Astrocyte (in vitro differentiated cells and primary cell): ENCODE data around the gene ANKRD24. TPM values are rescaled to one million over a fixed set of nuclear protein-coding genes. Genes with fewer than 3 reads are reported as not detected.

Source experiments
- DNase-seq: peaks from one replicate; pipeline ENCODE4 v3.0.0-alpha.2; 2010; ENCODE audit warnings: low read depth
- FAIRE-seq: peaks from 2 replicates; lab custom pipeline; 2011; peaks lifted over from hg19 to GRCh38; lab: Jason Lieb, UNC
- H2AFZ ChIP-seq: 2 replicates; pipeline ENCODE4 v1.6.0; 2012; ENCODE audit warnings: low read depth, low read length, inconsistent platforms
- H3K27ac ChIP-seq: 2 replicates; pipeline ENCODE4 v1.5.1; 2011; ENCODE audit warnings: low read depth, low read length, inconsistent platforms
- H3K27me3 ChIP-seq: 2 replicates; pipeline ENCODE4 v1.6.0; 2011; ENCODE audit warnings: low read length, inconsistent platforms; ENCODE audit not compliant: insufficient read depth
- H3K36me3 ChIP-seq: 2 replicates; pipeline ENCODE4 v1.5.1; 2011; ENCODE audit warnings: low read length, inconsistent platforms; ENCODE audit not compliant: insufficient read depth
- H3K4me1 ChIP-seq: 2 replicates; pipeline ENCODE4 v1.5.1; 2011; ENCODE audit warnings: low read length, inconsistent platforms; ENCODE audit not compliant: insufficient read depth
- H3K4me2 ChIP-seq: 2 replicates; pipeline ENCODE4 v1.6.0; 2012; ENCODE audit warnings: low read length, inconsistent platforms
- H3K4me3 ChIP-seq: 2 replicates; pipeline ENCODE4 v1.5.1; 2011; ENCODE audit warnings: low read depth, mild to moderate bottlenecking, low read length, inconsistent platforms; ENCODE audit not compliant: insufficient read depth
- H3K79me2 ChIP-seq: 2 replicates; pipeline ENCODE4 v1.6.0; 2012; ENCODE audit warnings: mild to moderate bottlenecking, low read length, inconsistent platforms; ENCODE audit not compliant: insufficient read depth
- H3K9ac ChIP-seq: 2 replicates; pipeline ENCODE4 v1.6.0; 2012; ENCODE audit warnings: mild to moderate bottlenecking, low read length, inconsistent platforms
- H3K9me3 ChIP-seq: 2 replicates; pipeline ENCODE4 v1.5.1; 2012; ENCODE audit warnings: low read depth, mild to moderate bottlenecking, low read length, inconsistent platforms; ENCODE audit not compliant: insufficient read depth
- H4K20me1 ChIP-seq: 2 replicates; pipeline ENCODE4 v1.6.0; 2012; ENCODE audit warnings: low read length, inconsistent platforms; ENCODE audit not compliant: insufficient read depth
- H3K27ac Mint-ChIP-seq: one replicate; pipeline ENCODE4 v1.8.0; 2021; ENCODE audit warnings: mild to moderate bottlenecking, mixed read lengths; ENCODE audit not compliant: unreplicated experiment
- H3K27me3 Mint-ChIP-seq: one replicate; pipeline ENCODE4 v1.8.0; 2021; ENCODE audit warnings: low read depth, mixed read lengths; ENCODE audit not compliant: unreplicated experiment
- H3K36me3 Mint-ChIP-seq: one replicate; pipeline ENCODE4 v1.8.0; 2021; ENCODE audit warnings: low read depth, mixed read lengths; ENCODE audit not compliant: unreplicated experiment
- H3K4me1 Mint-ChIP-seq: one replicate; pipeline ENCODE4 v1.8.0; 2021; ENCODE audit warnings: low read depth, mixed read lengths; ENCODE audit not compliant: unreplicated experiment
- H3K4me3 Mint-ChIP-seq: one replicate; pipeline ENCODE4 v1.8.0; 2021; ENCODE audit warnings: mild to moderate bottlenecking, moderate library complexity, mixed read lengths; ENCODE audit not compliant: unreplicated experiment
- H3K9me3 Mint-ChIP-seq: one replicate; pipeline ENCODE4 v1.8.0; 2021; ENCODE audit warnings: mild to moderate bottlenecking, mixed read lengths; ENCODE audit not compliant: unreplicated experiment
- EZH2 ChIP-seq: IDR thresholded peaks from 2 replicates; pipeline ENCODE4 v1.6.1; 2012; ENCODE audit warnings: mild to moderate bottlenecking, low read length, inconsistent platforms; ENCODE audit not compliant: insufficient read depth
- total RNA-seq: library from RNA; stranded (reverse); gene quantifications from 2 replicates; pipeline ENCODE4 v1.2.1, GENCODE V29; 2021
- TF ChIP-seq, protein P1 (sequence below): IDR thresholded peaks from 2 replicates; pipeline ENCODE4 v1.5.1; 2011; ENCODE audit warnings: low read depth, mild to moderate bottlenecking, inconsistent platforms, low read length, moderate library complexity; ENCODE audit not compliant: insufficient read depth

Gene ANKRD24
- total RNA-seq, 1 donor from 2014 or later, result 0.73 TPM

DNA sequence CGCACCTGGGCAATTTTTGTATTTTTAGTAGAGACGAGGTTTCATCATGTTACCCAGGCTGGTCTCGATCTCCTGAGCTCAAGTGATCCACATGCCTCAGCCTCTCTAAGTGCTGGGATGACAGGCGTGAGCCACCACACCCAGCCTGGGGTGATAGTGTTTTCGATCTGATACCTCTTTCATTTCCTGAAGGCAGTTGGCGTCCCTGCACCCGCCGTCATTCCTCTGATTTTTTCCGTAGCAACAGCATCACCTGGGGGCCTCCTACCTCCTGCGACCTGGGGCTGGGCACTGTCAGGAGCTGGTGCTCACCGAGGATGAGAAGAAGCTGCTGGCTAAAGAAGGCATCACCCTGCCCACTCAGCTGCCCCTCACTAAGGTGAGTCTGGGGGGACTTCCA lies 18.2 kb upstream of the ANKRD24 start:
- no peaks in the 10 kb centered on the region for H3K79me2 ChIP-seq
- peaks cover 42% of the 10 kb centered on the region for H3K27me3 Mint-ChIP-seq
- no peak overlapping the region for H3K4me2 ChIP-seq
- no peaks in the 10 kb centered on the region for H3K9me3 Mint-ChIP-seq
- no peak overlapping the region for H3K4me3 Mint-ChIP-seq
- TF ChIP-seq, protein P1, sequence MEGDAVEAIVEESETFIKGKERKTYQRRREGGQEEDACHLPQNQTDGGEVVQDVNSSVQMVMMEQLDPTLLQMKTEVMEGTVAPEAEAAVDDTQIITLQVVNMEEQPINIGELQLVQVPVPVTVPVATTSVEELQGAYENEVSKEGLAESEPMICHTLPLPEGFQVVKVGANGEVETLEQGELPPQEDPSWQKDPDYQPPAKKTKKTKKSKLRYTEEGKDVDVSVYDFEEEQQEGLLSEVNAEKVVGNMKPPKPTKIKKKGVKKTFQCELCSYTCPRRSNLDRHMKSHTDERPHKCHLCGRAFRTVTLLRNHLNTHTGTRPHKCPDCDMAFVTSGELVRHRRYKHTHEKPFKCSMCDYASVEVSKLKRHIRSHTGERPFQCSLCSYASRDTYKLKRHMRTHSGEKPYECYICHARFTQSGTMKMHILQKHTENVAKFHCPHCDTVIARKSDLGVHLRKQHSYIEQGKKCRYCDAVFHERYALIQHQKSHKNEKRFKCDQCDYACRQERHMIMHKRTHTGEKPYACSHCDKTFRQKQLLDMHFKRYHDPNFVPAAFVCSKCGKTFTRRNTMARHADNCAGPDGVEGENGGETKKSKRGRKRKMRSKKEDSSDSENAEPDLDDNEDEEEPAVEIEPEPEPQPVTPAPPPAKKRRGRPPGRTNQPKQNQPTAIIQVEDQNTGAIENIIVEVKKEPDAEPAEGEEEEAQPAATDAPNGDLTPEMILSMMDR, result no peak
- TF ChIP-seq EZH2, result no peak
- no peaks in the 10 kb centered on the region for H3K36me3 ChIP-seq
- H3K27ac ChIP-seq, result no peak overlapping the region
- H3K9ac ChIP-seq, result no peak overlapping the region
- no peaks in the 10 kb centered on the region for H3K4me1 Mint-ChIP-seq
- H3K9me3 ChIP-seq, result no peaks in the 10 kb centered on the region
- DNase-seq (no peak), FAIRE-seq (no peak)
- no peak overlapping the region for H3K27ac Mint-ChIP-seq
- no peaks in the 10 kb centered on the region for H3K4me1 ChIP-seq
- H4K20me1 ChIP-seq, result no peaks in the 10 kb centered on the region
- H3K27me3 ChIP-seq, result peaks cover 2% of the 10 kb centered on the region
- no peaks in the 10 kb centered on the region for H3K36me3 Mint-ChIP-seq
- H3K4me3 ChIP-seq, result no peak overlapping the region
- H2AFZ ChIP-seq, result no peak overlapping the region

DNA sequence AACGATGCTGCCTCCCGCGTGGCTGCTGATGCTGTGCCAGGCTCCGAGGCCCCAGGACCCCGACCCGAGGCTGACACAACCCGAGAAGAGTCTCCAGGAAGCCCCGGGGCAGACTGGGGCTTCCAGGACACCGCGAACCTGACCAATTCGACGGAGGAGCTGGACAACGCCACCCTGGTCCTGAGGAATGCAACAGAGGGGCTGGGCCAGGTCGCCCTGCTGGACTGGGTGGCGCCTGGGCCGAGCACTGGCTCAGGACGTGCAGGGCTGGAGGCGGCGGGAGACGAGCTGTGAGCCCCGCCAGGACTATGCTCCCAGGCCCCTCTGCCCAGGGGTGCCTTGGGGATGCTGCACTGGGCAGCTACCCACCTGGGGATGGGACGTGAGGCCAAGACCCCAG lies 10.8 kb upstream of the ANKRD24 start:
- Mint-ChIP-seq H3K36me3 (peaks cover 3% of the 10 kb centered on the region), H3K27ac (no peak overlapping the region), H3K4me3 (no peak overlapping the region), H3K9me3 (peaks cover 5% of the 10 kb centered on the region), H3K27me3 (peaks cover 39% of the 10 kb centered on the region), H3K4me1 (no peaks in the 10 kb centered on the region)
- Histone ChIP-seq H3K9me3 (no peaks in the 10 kb centered on the region), H3K79me2 (no peaks in the 10 kb centered on the region), H3K27ac (no peak overlapping the region), H3K4me3 (no peak overlapping the region), H3K9ac (no peak overlapping the region), H2AFZ (no peak overlapping the region), H3K36me3 (no peaks in the 10 kb centered on the region), H3K4me2 (no peak overlapping the region), H4K20me1 (peaks cover 11% of the 10 kb centered on the region), H3K27me3 (peaks cover 11% of the 10 kb centered on the region), H3K4me1 (no peaks in the 10 kb centered on the region)
- FAIRE-seq (no peak), DNase-seq (no peak)
- TF ChIP-seq EZH2, result no peak
- TF ChIP-seq, protein P1, result no peak

DNA sequence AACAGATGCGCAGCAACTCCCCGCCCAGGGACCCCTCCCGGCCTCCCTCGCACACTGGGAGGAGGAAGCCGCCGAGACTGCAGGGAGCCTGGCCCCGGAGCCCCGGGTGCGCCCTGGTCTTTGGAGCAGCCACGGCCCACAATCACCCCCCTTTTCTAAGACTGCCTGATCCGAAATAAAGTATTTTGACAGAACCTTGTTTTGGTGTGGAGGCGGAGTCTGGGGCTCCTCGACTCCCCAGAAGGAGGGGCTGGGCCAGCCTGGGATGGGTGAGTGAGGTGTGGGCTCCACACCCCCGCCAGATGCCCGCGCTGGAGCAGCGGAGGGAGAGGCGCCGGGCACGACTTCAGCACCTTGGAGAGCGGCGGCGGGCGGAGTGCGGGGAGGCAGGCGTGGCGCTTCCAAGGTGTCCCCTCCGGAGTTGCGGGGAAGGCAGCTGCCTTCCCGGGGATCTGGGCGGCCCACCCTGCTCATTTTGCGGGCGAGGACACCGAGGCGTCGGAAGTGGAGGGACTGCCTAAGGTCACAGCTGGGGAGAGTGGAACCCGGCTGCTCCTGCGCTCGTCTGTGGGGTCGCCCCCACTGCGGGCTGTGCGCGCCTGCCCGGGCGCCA lies 9.5 kb upstream of the ANKRD24 start:
- no peak for FAIRE-seq
- H2AFZ ChIP-seq, result no peak overlapping the region
- H3K36me3 ChIP-seq, result no peaks in the 10 kb centered on the region
- H3K4me1 ChIP-seq, result no peaks in the 10 kb centered on the region
- no peak overlapping the region for H3K4me3 ChIP-seq
- no peaks in the 10 kb centered on the region for H3K9me3 ChIP-seq
- H3K4me1 Mint-ChIP-seq, result no peaks in the 10 kb centered on the region
- TF ChIP-seq, protein P1, result no peak
- no peak for TF ChIP-seq EZH2
- no peak for DNase-seq
- H3K27me3 ChIP-seq, result peaks cover 11% of the 10 kb centered on the region
- no peaks in the 10 kb centered on the region for H3K79me2 ChIP-seq
- peaks cover 5% of the 10 kb centered on the region for H3K9me3 Mint-ChIP-seq
- no peak overlapping the region for H3K4me3 Mint-ChIP-seq
- H3K4me2 ChIP-seq, result peak overlapping the region; percentile 33
- H3K27ac ChIP-seq, result no peak overlapping the region
- H4K20me1 ChIP-seq, result peaks cover 16% of the 10 kb centered on the region
- no peak overlapping the region for H3K27ac Mint-ChIP-seq
- peaks cover 34% of the 10 kb centered on the region for H3K27me3 Mint-ChIP-seq
- no peak overlapping the region for H3K9ac ChIP-seq
- H3K36me3 Mint-ChIP-seq, result peaks cover 7% of the 10 kb centered on the region
